K562 (cell line): ENCODE measurements around the gene POLR3A. TPM values are rescaled to one million over a fixed set of nuclear protein-coding genes. Genes with fewer than 3 reads are reported as not detected.

Source experiments
- ATAC-seq: fragments of 200-7000 bp; cut with Tn5 transposase; 3 replicates; pipeline ENCODE4 v1.9.1; 2020; ENCODE audit warnings: moderate library complexity
- BruUV-seq: library from RNA; stranded (reverse); fragments of 400-500 nt; replicated peaks from 2 replicates; lab custom pipeline; 2021; lab: Mats Ljungman, UMichigan
- CTCF ChIA-PET: fragments of 300-600 bp; formaldehyde crosslinking; extraction: SDS; loops from one replicate; lab custom pipeline; 2021; ENCODE audit warnings: low intra/inter-chr PET ratio; lab: Yijun Ruan, JAX
- POLR2A ChIA-PET: fragments of 300-600, 350-650 bp; sonication (Branson Sonifier 250); formaldehyde crosslinking; extraction: SDS; loops from one replicate; lab custom pipeline; 2021; ENCODE audit warnings: antibody characterized with exemption, inconsistent platforms; lab: Yijun Ruan, JAX
- DNase-seq, 4 experiments: peaks; one replicate each; pipeline versions ENCODE4 v3.0.0 to v3.0.0-alpha.2; 2011 to 2018; ENCODE audit warnings: low spot score in 3 of 4, mixed read lengths in 3 of 4; ENCODE audit errors: extremely low read depth in 1 of 4
- FAIRE-seq: peaks from 2 replicates; lab custom pipeline; 2011; peaks lifted over from hg19 to GRCh38; lab: Jason Lieb, UNC
- H2AFZ ChIP-seq: 2 replicates; pipeline ENCODE4 v1.6.0; 2011; ENCODE audit warnings: low read depth, low read length, control low read depth, inconsistent platforms
- H3K27ac ChIP-seq: fragments of 200-600 bp; 3 replicates; pipeline ENCODE4 v1.8.0; 2011; ENCODE audit warnings: low read depth, mild to moderate bottlenecking, control low read depth, inconsistent platforms, low read length, moderate library complexity, mixed read lengths; ENCODE audit errors: extremely low read depth
- H3K27me3 ChIP-seq, 2 experiments: fragments of 300-600 bp in 1 of 2; 2 replicates in 1 of 2; 3 replicates in 1 of 2; pipeline versions ENCODE4 v1.6.0 to v1.8.0; 2011; ENCODE audit warnings: inconsistent platforms in 2 of 2, low read length in 2 of 2, mild to moderate bottlenecking in 1 of 2, mixed read lengths in 1 of 2, moderate library complexity in 1 of 2; ENCODE audit not compliant: control insufficient read depth in 2 of 2, insufficient read depth in 2 of 2
- H3K36me3 ChIP-seq: fragments of 300-600 bp; 3 replicates; pipeline ENCODE4 v1.8.0; 2011; ENCODE audit warnings: mild to moderate bottlenecking, low read length, inconsistent platforms; ENCODE audit not compliant: control insufficient read depth, insufficient read depth
- H3K4me1 ChIP-seq, 2 experiments: fragments of 200-600 bp in 1 of 2; replicated peaks in 1 of 2; 2 replicates in 1 of 2; 3 replicates in 1 of 2; pipeline versions ENCODE4 v1.5.1 to v1.8.0; 2011; ENCODE audit warnings: inconsistent platforms in 2 of 2, low read length in 2 of 2, mild to moderate bottlenecking in 1 of 2, mixed read lengths in 1 of 2, moderate library complexity in 1 of 2; ENCODE audit not compliant: control insufficient read depth in 2 of 2, insufficient read depth in 2 of 2
- H3K4me2 ChIP-seq: 2 replicates; pipeline ENCODE4 v1.6.1; 2011; ENCODE audit warnings: low read length, control low read depth, inconsistent platforms, mixed read lengths; ENCODE audit not compliant: insufficient read depth
- H3K4me3 ChIP-seq: fragments of 200-600 bp; sonication (generic), shearing (Covaris generic); 2 replicates; pipeline ENCODE4 v1.5.1; 2016; ENCODE audit warnings: control low read depth, inconsistent platforms
- H3K79me2 ChIP-seq: fragments of 200-600 bp; 3 replicates; pipeline ENCODE4 v1.8.0; 2011; ENCODE audit warnings: low read length, inconsistent platforms; ENCODE audit not compliant: control insufficient read depth, insufficient read depth
- H3K9ac ChIP-seq, 2 experiments: 2 replicates each; pipeline versions ENCODE4 v1.6.0 to v1.6.1; 2011; ENCODE audit warnings: low read depth in 2 of 2, low read length in 2 of 2, control low read depth in 1 of 2, inconsistent platforms in 1 of 2, mild to moderate bottlenecking in 1 of 2, mixed read lengths in 1 of 2; ENCODE audit not compliant: insufficient read depth in 1 of 2
- H3K9me1 ChIP-seq: one replicate; pipeline ENCODE4 v1.6.0; 2011; ENCODE audit warnings: inconsistent platforms, mild to moderate bottlenecking, low read length, moderate library complexity; ENCODE audit not compliant: control insufficient read depth, insufficient read depth
- H3K9me3 ChIP-seq: replicated peaks from 2 replicates; pipeline ENCODE4 v1.5.1; 2011; ENCODE audit warnings: low read depth, low read length, inconsistent platforms; ENCODE audit not compliant: control insufficient read depth, insufficient read depth
- H4K20me1 ChIP-seq: replicated peaks from 2 replicates; pipeline ENCODE4 v1.6.1; 2011; ENCODE audit warnings: low read length, inconsistent platforms, mixed read lengths; ENCODE audit not compliant: control insufficient read depth, insufficient read depth
- ATF1 ChIP-seq, 2 experiments: fragments of 450-650 bp in 1 of 2; IDR thresholded peaks; 2 replicates each; pipeline ENCODE4 v1.6.1; 2016; ENCODE audit warnings: missing compliant biosample characterization in 1 of 2, missing genetic modification characterization in 1 of 2
- EHMT2 ChIP-seq: fragments of 450-650 bp; IDR thresholded peaks from 2 replicates; pipeline ENCODE4 v1.6.1; 2018; ENCODE audit warnings: antibody characterized with exemption
- KHSRP ChIP-seq: fragments of 450-650 bp; IDR thresholded peaks from 2 replicates; pipeline ENCODE4 v1.6.1; 2017
- KLF16 ChIP-seq: IDR thresholded peaks from 2 replicates; pipeline ENCODE4 v1.6.1; 2016; ENCODE audit warnings: antibody characterized with exemption
- PCBP2 ChIP-seq: fragments of 200-400 bp; formaldehyde crosslinking; IDR thresholded peaks from 2 replicates; pipeline ENCODE4 v1.6.1; 2018; ENCODE audit warnings: low read length, low read depth, mild to moderate bottlenecking, moderate library complexity; ENCODE audit not compliant: poor library complexity, severe bottlenecking
- RBM22 ChIP-seq: fragments of 200-400 bp; formaldehyde crosslinking; IDR thresholded peaks from 2 replicates; pipeline ENCODE4 v1.6.1; 2018; ENCODE audit warnings: low read length, low read depth; ENCODE audit not compliant: poor library complexity, severe bottlenecking
- SRSF1 ChIP-seq: fragments of 200-400 bp; formaldehyde crosslinking; IDR thresholded peaks from 2 replicates; pipeline ENCODE4 v1.6.1; 2017; ENCODE audit warnings: mild to moderate bottlenecking, low read depth, low read length, moderate library complexity
- ZC3H4 ChIP-seq: sonication (generic); formaldehyde crosslinking; IDR thresholded peaks from 2 replicates; pipeline ENCODE4 v1.9.0; 2021; ENCODE audit warnings: missing genetic modification reagents, borderline replicate concordance
- ZNF140 ChIP-seq: fragments of 250-450 bp; sonication (Bioruptor Pico); IDR thresholded peaks from 2 replicates; pipeline ENCODE4 v1.8.0; 2021; ENCODE audit warnings: moderate library complexity, mild to moderate bottlenecking, inconsistent platforms
- ZNF592 ChIP-seq: fragments of 450-650 bp; IDR thresholded peaks from 2 replicates; pipeline ENCODE4 v1.6.1; 2017; ENCODE audit warnings: antibody characterized with exemption, mild to moderate bottlenecking
- WGBS: fragments of 100-300 bp; shearing (Covaris generic); methylation state at CpG from one replicate; pipeline ENCODE4 v1.1.6; 2016; ENCODE audit warnings: low coverage, mixed read lengths; ENCODE audit not compliant: insufficient coverage; ENCODE audit errors: missing lambda C conversion rate; 5-methylcytosine and 5-hydroxymethylcytosine counted together
- in situ Hi-C: fragments of 300-500 bp; cut with MboI; formaldehyde crosslinking; loops from 4 replicates; pipeline ENCODE4 v1.15.0; 2018; ENCODE audit warnings: inconsistent platforms, mixed read lengths
- intact Hi-C: fragments of 100-400 bp; cut with micrococcal nuclease; formaldehyde crosslinking; loops from 2 replicates; pipeline ENCODE4 v1.14.2; 2022
- polyA plus RNA-seq, 8 experiments: library from polyadenylated mRNA; depleted of rRNA in 4 of 8; stranded (reverse) in 5 of 8; unstranded in 3 of 8; fragments of >200 nt; fragmentation: Nextera tagmentation in 2 of 8; fragmentation: Illumina TruSeq in 1 of 8; extraction: Ambion mirVana in 2 of 8; extraction: Trizol in 1 of 8; gene quantifications; 2 replicates each; pipeline versions ENCODE4 v1.2.1 to v1.2.3, GENCODE V29; 2011 to 2014; ENCODE audit warnings: inconsistent platforms in 1 of 8, missing spikeins in 1 of 8
- total RNA-seq, 7 experiments: library from RNA; depleted of rRNA in 6 of 7; stranded (reverse); fragments of >200 nt in 6 of 7; fragmentation: Illumina TruSeq in 2 of 7; extraction: Trizol in 2 of 7; gene quantifications; 2 replicates each; pipeline versions ENCODE4 v1.2.1 to v1.2.3, GENCODE V29; 2011 to 2021; ENCODE audit warnings: low replicate concordance in 1 of 7

POLR3A gene
- total and polyA plus RNA-seq, 9 of the 15 experiments (the other 6 are each of a cell fraction or from before 2014, with no cell fraction given): 14.9 to 37.0 (median 26.7) TPM

GRCh38 chr10:78066728-78067430, 37.6 kb upstream of the POLR3A start:
- FAIRE-seq (no peak), ATAC-seq (no peak), DNase-seq (no peak)
- Histone ChIP-seq H3K9ac (no peak overlapping the region), H3K9me3 (no peaks in the 10 kb centered on the region), H3K27me3 (peaks cover 11 to 50% of the 10 kb centered on the region in 2 experiments; a peak in 4 of 5 replicates), H3K4me2 (no peak overlapping the region), H2AFZ (no peak overlapping the region), H4K20me1 (peaks cover 3% of the 10 kb centered on the region; the same call in 1 of the 2 replicates), H3K4me3 (no peak overlapping the region), H3K9me1 (no peaks in the 10 kb centered on the region), H3K36me3 (no peaks in the 10 kb centered on the region), H3K27ac (no peak overlapping the region), H3K4me1 (peaks cover 0 to 2% of the 10 kb centered on the region in 2 experiments; a peak in 1 of 5 replicates), H3K79me2 (no peaks in the 10 kb centered on the region)
- intact Hi-C loops: no loop called here
- WGBS: 2% methylated on average over 11 of the region's 11 CpGs
- BruUV-seq: no TSS peak
- in situ Hi-C loops: no loop called here
- CTCF ChIA-PET: no interaction called here
- POLR2A ChIA-PET: interaction anchor here (0.5 to 1.1 kb wide), 5 partner anchors 12 to 1377 kb away, joined by 3 read pairs; no protein-coding TSS in a partner anchor
- TF ChIP-seq PCBP2: no peak
- TF ChIP-seq EHMT2: no peak
- TF ChIP-seq RBM22: no peak
- TF ChIP-seq ZC3H4 (CRISPR knock-in tag): no peak
- no peak for TF ChIP-seq KHSRP
- TF ChIP-seq ZNF592: no peak
- no peak for TF ChIP-seq SRSF1
- no peak for TF ChIP-seq ATF1 (CRISPR knock-in tag; IDR thresholded peaks at IDR 0.05)
- TF ChIP-seq ATF1 (tag; IDR thresholded peaks at IDR 0.05): no peak
- no peak for TF ChIP-seq KLF16
- TF ChIP-seq ZNF140: no peak
